Measurements from ENCODE around the gene RHOT2.

Gene RHOT2

GRCh38 chr16:660459-661183, 7.3 kb upstream of the RHOT2 start:
- DNase-seq (peak in 1 of 3 experiments; percentile 43), ATAC-seq (replicated peaks) (peak; percentile 75)
- Mint-ChIP-seq H3K27ac (no peak overlapping the region), H3K27me3 (no peaks in the 10 kb centered on the region), H3K4me3 (no peak overlapping the region), H3K4me1 (ENCODE audit: low read depth in 2 of 2) (peaks cover 0 to 3% of the 10 kb centered on the region in 2 donors), H3K9me3 (no peaks in the 10 kb centered on the region), H3K36me3 (ENCODE audit: insufficient read depth) (no peaks in the 10 kb centered on the region)

GRCh38 chr16:661184-661821, 6.6 kb upstream of the RHOT2 start:
- H3K9me3 Mint-ChIP-seq = no peaks in the 10 kb centered on the region
- DNase-seq (no peak), ATAC-seq (replicated peaks) (no peak)
- H3K4me3 Mint-ChIP-seq = peak overlapping the region in 1 of 2 donors; percentile 8
- H3K4me1 Mint-ChIP-seq (ENCODE audit: low read depth in 2 of 2) = peaks cover 0 to 3% of the 10 kb centered on the region in 2 donors
- H3K36me3 Mint-ChIP-seq (ENCODE audit: insufficient read depth) = no peaks in the 10 kb centered on the region
- no peak overlapping the region for H3K27ac Mint-ChIP-seq
- H3K27me3 Mint-ChIP-seq = no peaks in the 10 kb centered on the region

GRCh38 chr16:662095-662494, 5.8 kb upstream of the RHOT2 start:
- Mint-ChIP-seq H3K9me3 (no peaks in the 10 kb centered on the region), H3K4me3 (no peak overlapping the region)

GRCh38 chr16:662597-662996, 5.3 kb upstream of the RHOT2 start:
- ATAC-seq (replicated peaks) (no peak), DNase-seq (no peak)
- Mint-ChIP-seq H3K27me3 (no peaks in the 10 kb centered on the region), H3K36me3 (ENCODE audit: insufficient read depth) (no peaks in the 10 kb centered on the region), H3K9me3 (no peaks in the 10 kb centered on the region), H3K27ac (no peak overlapping the region), H3K4me1 (ENCODE audit: low read depth in 2 of 2) (peaks cover 0 to 3% of the 10 kb centered on the region in 2 donors), H3K4me3 (no peak overlapping the region)

More at GRCh38 chr16:662095-662494, 5.8 kb upstream of the RHOT2 start:
- Mint-ChIP-seq H3K27ac (no peak overlapping the region), H3K36me3 (ENCODE audit: insufficient read depth) (no peaks in the 10 kb centered on the region), H3K4me1 (ENCODE audit: low read depth in 2 of 2) (peaks cover 0 to 3% of the 10 kb centered on the region in 2 donors), H3K27me3 (no peaks in the 10 kb centered on the region)
- ATAC-seq (replicated peaks) (no peak), DNase-seq (no peak)

GRCh38 chr16:666572-666971, 1.4 kb upstream of the RHOT2 start:
- H3K27ac Mint-ChIP-seq = peak overlapping the region in 1 of 2 donors; percentile 82
- no peak overlapping the region for H3K4me3 Mint-ChIP-seq

GRCh38 chr16:667113-667779, 686 bp upstream of the RHOT2 start:
- no peak for DNase-seq
- no peak for ATAC-seq (replicated peaks)
- Mint-ChIP-seq H3K4me3 (peak overlapping the region; percentile 78 to 80), H3K27me3 (no peaks in the 10 kb centered on the region), H3K9me3 (no peaks in the 10 kb centered on the region), H3K36me3 (ENCODE audit: insufficient read depth) (peaks cover 18% of the 10 kb centered on the region), H3K27ac (peak overlapping the region; percentile 82 to 85), H3K4me1 (ENCODE audit: low read depth in 2 of 2) (peaks cover 3 to 10% of the 10 kb centered on the region in 2 donors)

More at GRCh38 chr16:666572-666971, 1.4 kb upstream of the RHOT2 start:
- Mint-ChIP-seq H3K9me3 (no peaks in the 10 kb centered on the region), H3K36me3 (ENCODE audit: insufficient read depth) (peaks cover 18% of the 10 kb centered on the region), H3K27me3 (no peaks in the 10 kb centered on the region), H3K4me1 (ENCODE audit: low read depth in 2 of 2) (peaks cover 3 to 10% of the 10 kb centered on the region in 2 donors)
- ATAC-seq (replicated peaks) (no peak), DNase-seq (no peak)

- Mint-ChIP-seq H3K4me3 (peak overlapping the region; percentile 78 to 80), H3K27me3 (no peaks in the 10 kb centered on the region), H3K27ac (peak overlapping the region in 1 of 2 donors; percentile 32), H3K36me3 (ENCODE audit: insufficient read depth) (peaks cover 18% of the 10 kb centered on the region), H3K4me1 (ENCODE audit: low read depth in 2 of 2) (peaks cover 3 to 10% of the 10 kb centered on the region in 2 donors), H3K9me3 (no peaks in the 10 kb centered on the region)
- ATAC-seq (replicated peaks) (peak; percentile 8), DNase-seq (no peak)
Measured at GRCh38 chr16:668519-669171, 713 bp downstream of the RHOT2 start.

- H3K27ac Mint-ChIP-seq = peak overlapping the region in 1 of 2 donors; percentile 41
- H3K9me3 Mint-ChIP-seq = no peaks in the 10 kb centered on the region
- peaks cover 18% of the 10 kb centered on the region for H3K36me3 Mint-ChIP-seq (ENCODE audit: insufficient read depth)
- DNase-seq = no peak
- H3K27me3 Mint-ChIP-seq = no peaks in the 10 kb centered on the region
- H3K4me3 Mint-ChIP-seq = peak overlapping the region; percentile 32 to 46
- no peak for ATAC-seq (replicated peaks)
- peaks cover 3 to 10% of the 10 kb centered on the region in 2 donors for H3K4me1 Mint-ChIP-seq (ENCODE audit: low read depth in 2 of 2)
Measured at GRCh38 chr16:669666-670065, 1.7 kb downstream of the RHOT2 start.

GRCh38 chr16:670485-671352, 2.8 kb downstream of the RHOT2 start:
- Mint-ChIP-seq H3K36me3 (ENCODE audit: insufficient read depth) (peaks cover 18% of the 10 kb centered on the region), H3K4me1 (ENCODE audit: low read depth in 2 of 2) (peaks cover 7 to 16% of the 10 kb centered on the region in 2 donors), H3K27ac (no peak overlapping the region), H3K4me3 (no peak overlapping the region), H3K27me3 (peaks cover 0 to 6% of the 10 kb centered on the region in 2 donors), H3K9me3 (no peaks in the 10 kb centered on the region)
- ATAC-seq (replicated peaks) = no peak
- no peak for DNase-seq

GRCh38 chr16:671353-672131, 3.6 kb downstream of the RHOT2 start:
- Mint-ChIP-seq H3K9me3 (no peaks in the 10 kb centered on the region), H3K36me3 (ENCODE audit: insufficient read depth) (peaks cover 18% of the 10 kb centered on the region), H3K27ac (no peak overlapping the region), H3K4me3 (no peak overlapping the region), H3K4me1 (ENCODE audit: low read depth in 2 of 2) (peaks cover 7 to 16% of the 10 kb centered on the region in 2 donors), H3K27me3 (peaks cover 0 to 6% of the 10 kb centered on the region in 2 donors)
- ATAC-seq (replicated peaks) (no peak), DNase-seq (no peak)

- no peaks in the 10 kb centered on the region for H3K9me3 Mint-ChIP-seq
- DNase-seq (no peak), ATAC-seq (replicated peaks) (no peak)
- H3K27ac Mint-ChIP-seq = no peak overlapping the region
- H3K4me1 Mint-ChIP-seq (ENCODE audit: low read depth in 2 of 2) = peaks cover 7 to 18% of the 10 kb centered on the region in 2 donors
- H3K36me3 Mint-ChIP-seq (ENCODE audit: insufficient read depth) = peaks cover 18% of the 10 kb centered on the region
- no peak overlapping the region for H3K4me3 Mint-ChIP-seq
- H3K27me3 Mint-ChIP-seq = peaks cover 0 to 6% of the 10 kb centered on the region in 2 donors
Measured at GRCh38 chr16:672371-672770, 4.4 kb downstream of the RHOT2 start.

GRCh38 chr16:672851-673250, 4.9 kb downstream of the RHOT2 start:
- Mint-ChIP-seq H3K27me3 (peaks cover 0 to 6% of the 10 kb centered on the region in 2 donors), H3K4me1 (ENCODE audit: low read depth in 2 of 2) (peaks cover 7 to 16% of the 10 kb centered on the region in 2 donors), H3K36me3 (ENCODE audit: insufficient read depth) (peaks cover 16% of the 10 kb centered on the region), H3K9me3 (no peaks in the 10 kb centered on the region), H3K27ac (no peak overlapping the region), H3K4me3 (no peak overlapping the region)
- ATAC-seq (replicated peaks) (no peak), DNase-seq (no peak)

Data from effector memory CD8-positive, alpha-beta T cell (primary cell).